GM23338 (cell line): Measurements from ENCODE around the gene PFDN4. TPM values are rescaled to one million over a fixed set of nuclear protein-coding genes. Genes with fewer than 3 reads are reported as not detected.

ENCODE experiments used
- ATAC-seq: fragments of 200-7000 bp; cut with Tn5 transposase; 3 replicates; pipeline ENCODE4 v1.9.1; 2020
- DNase-seq: peaks from one replicate; pipeline ENCODE4 v3.0.0-alpha.2; 2015; ENCODE audit warnings: low spot score
- H2AFZ ChIP-seq: fragments of 200-600 bp; sonication (generic); 2 replicates; pipeline ENCODE4 v1.8.0; 2016; ENCODE audit warnings: antibody characterized with exemption, mild to moderate bottlenecking, moderate library complexity
- H3F3A ChIP-seq: fragments of 200-600 bp; sonication (generic); replicated peaks from 2 replicates; pipeline ENCODE4 v1.8.0; 2017; ENCODE audit warnings: antibody characterized with exemption, mixed run types, low read depth
- H3K27ac ChIP-seq: fragments of 200-600 bp; sonication (generic); 2 replicates; pipeline ENCODE4 v1.6.1; 2016; ENCODE audit warnings: low read depth
- H3K27me3 ChIP-seq: fragments of 200-600 bp; sonication (generic); 2 replicates; pipeline ENCODE4 v1.8.0; 2016; ENCODE audit warnings: mild to moderate bottlenecking, mixed run types, moderate library complexity; ENCODE audit not compliant: insufficient read depth
- H3K36me3 ChIP-seq: fragments of 200-600 bp; sonication (generic); 2 replicates; pipeline ENCODE4 v1.8.0; 2016; ENCODE audit warnings: mild to moderate bottlenecking; ENCODE audit not compliant: insufficient read depth
- H3K4me1 ChIP-seq: fragments of 200-600 bp; sonication (generic); 2 replicates; pipeline ENCODE4 v1.8.0; 2016; ENCODE audit warnings: mild to moderate bottlenecking, moderate library complexity; ENCODE audit not compliant: insufficient read depth
- H3K4me2 ChIP-seq: fragments of 200-600 bp; sonication (generic); 2 replicates; pipeline ENCODE4 v1.7.1; 2017; ENCODE audit warnings: mixed run types
- H3K4me3 ChIP-seq: fragments of 200-600 bp; sonication (generic); 2 replicates; pipeline ENCODE4 v1.6.1; 2016; ENCODE audit warnings: mixed run types
- H3K79me2 ChIP-seq: fragments of 200-600 bp; sonication (generic); replicated peaks from 2 replicates; pipeline ENCODE4 v1.8.0; 2017; ENCODE audit warnings: mild to moderate bottlenecking; ENCODE audit not compliant: insufficient read depth
- H3K9me2 ChIP-seq: fragments of 200-600 bp; sonication (generic); 2 replicates; pipeline ENCODE4 v1.8.0; 2017; ENCODE audit not compliant: insufficient read depth
- H4K20me1 ChIP-seq: fragments of 200-600 bp; sonication (generic); replicated peaks from 2 replicates; pipeline ENCODE4 v1.8.0; 2017; ENCODE audit warnings: mild to moderate bottlenecking; ENCODE audit not compliant: insufficient read depth
- H3K27ac Mint-ChIP-seq: 2 replicates; pipeline ENCODE4 v1.8.0; 2020; ENCODE audit warnings: inconsistent platforms, mild to moderate bottlenecking, moderate library complexity, mixed read lengths
- H3K27me3 Mint-ChIP-seq: 3 replicates; pipeline ENCODE4 v1.8.0; 2022; ENCODE audit warnings: low read depth, mild to moderate bottlenecking, moderate library complexity, mixed read lengths, inconsistent platforms; ENCODE audit not compliant: insufficient read depth, poor library complexity
- H3K36me3 Mint-ChIP-seq: 3 replicates; pipeline ENCODE4 v1.8.0; 2021; ENCODE audit warnings: low read depth, mild to moderate bottlenecking, inconsistent platforms, moderate library complexity, mixed read lengths
- H3K4me1 Mint-ChIP-seq: 3 replicates; pipeline ENCODE4 v1.8.0; 2020; ENCODE audit warnings: mild to moderate bottlenecking, inconsistent platforms, mixed read lengths
- H3K4me3 Mint-ChIP-seq: 3 replicates; pipeline ENCODE4 v1.8.0; 2021; ENCODE audit warnings: moderate library complexity, mild to moderate bottlenecking, inconsistent platforms, mixed read lengths
- H3K9me3 Mint-ChIP-seq: 3 replicates; pipeline ENCODE4 v1.8.0; 2020; ENCODE audit warnings: moderate library complexity, mild to moderate bottlenecking, inconsistent platforms, mixed read lengths
- CREB1 ChIP-seq: fragments of 250-450 bp; sonication (Bioruptor Pico); IDR thresholded peaks from 2 replicates; pipeline ENCODE4 v1.5.0; 2020; ENCODE audit warnings: low read depth, mild to moderate bottlenecking, moderate library complexity
- NANOG ChIP-seq: IDR thresholded peaks from 2 replicates; pipeline ENCODE4 v1.6.1; 2016; ENCODE audit warnings: antibody characterized with exemption, borderline replicate concordance
- POLR2AphosphoS5 ChIP-seq: IDR thresholded peaks from 2 replicates; pipeline ENCODE4 v1.6.1; 2016; ENCODE audit warnings: antibody characterized with exemption, low read depth
- ZNF114 ChIP-seq: fragments of 250-450 bp; sonication (Bioruptor Pico); IDR thresholded peaks from 2 replicates; pipeline ENCODE4 v1.5.0; 2020; ENCODE audit warnings: mild to moderate bottlenecking, moderate library complexity
- polyA plus RNA-seq: library from polyadenylated mRNA; unstranded; fragments of >200 nt; fragmentation: Nextera tagmentation; extraction: Ambion mirVana; gene quantifications from 2 replicates; pipeline ENCODE4 v1.2.1, GENCODE V29; 2016
- total RNA-seq: library from RNA; depleted of rRNA; stranded (reverse); fragments of >200 nt; shearing (Covaris generic); gene quantifications from 2 replicates; pipeline ENCODE4 v1.2.3, GENCODE V29; 2014
- TF ChIP-seq, protein P1 (sequence below), 2 experiments: fragments of 200-600 bp in 1 of 2; sonication (generic) in 1 of 2; conservative IDR thresholded peaks; 2 replicates each; pipeline versions ENCODE4 v1.5.1 to v1.6.1; 2016 to 2017; ENCODE audit warnings: antibody characterized with exemption in 2 of 2, low read depth in 2 of 2, mild to moderate bottlenecking in 2 of 2, moderate library complexity in 1 of 2
- TF ChIP-seq, protein P2 (sequence below): fragments of 250-450 bp; sonication (Bioruptor Pico); IDR thresholded peaks from 2 replicates; pipeline ENCODE4 v1.5.0; 2020; ENCODE audit warnings: mild to moderate bottlenecking, moderate library complexity
- TF ChIP-seq, protein P3 (sequence below): IDR thresholded peaks from 2 replicates; pipeline ENCODE4 v1.6.1; 2016; ENCODE audit warnings: antibody characterized with exemption

PFDN4 gene
- total and polyA plus RNA-seq, 2 experiments from 2014 or later: 105 to 477 TPM

DNA sequence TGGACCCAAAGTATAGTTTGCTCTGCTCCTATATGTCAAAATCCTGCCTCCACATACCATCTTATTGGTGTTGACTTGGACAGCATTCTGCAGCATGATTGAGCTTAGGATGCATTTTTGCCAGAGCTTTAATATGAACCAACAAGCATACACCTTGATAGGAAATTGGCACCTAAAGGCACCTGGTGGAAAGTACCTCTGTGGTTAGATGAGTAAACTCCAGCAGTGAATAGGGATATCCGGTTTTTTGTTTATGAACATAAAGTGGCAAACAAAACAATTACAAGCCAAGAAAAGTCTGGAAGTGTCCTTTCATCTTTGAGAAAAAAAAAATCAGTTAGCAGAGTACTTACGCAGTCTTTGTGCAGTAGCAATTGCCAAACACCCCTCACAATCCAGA lies 27.9 kb upstream of the PFDN4 start:
- Mint-ChIP-seq H3K4me1 (peaks cover 1% of the 10 kb centered on the region; the same call in 2 of the 3 replicates), H3K27me3 (peaks cover 12% of the 10 kb centered on the region), H3K9me3 (no peaks in the 10 kb centered on the region), H3K4me3 (no peak overlapping the region), H3K36me3 (no peaks in the 10 kb centered on the region), H3K27ac (no peak overlapping the region)
- Histone ChIP-seq H3K4me3 (no peak overlapping the region), H3K4me2 (no peak overlapping the region), H3K27ac (no peak overlapping the region), H3K27me3 (peaks cover 18% of the 10 kb centered on the region), H2AFZ (no peak overlapping the region), H3K36me3 (no peaks in the 10 kb centered on the region), H3K4me1 (peaks cover 5% of the 10 kb centered on the region; the same call in 1 of the 2 replicates), H3K9me2 (no peaks in the 10 kb centered on the region), H3K79me2 (no peaks in the 10 kb centered on the region), H4K20me1 (no peaks in the 10 kb centered on the region), H3F3A (no peaks in the 10 kb centered on the region)
- no peak for TF ChIP-seq CREB1
- no peak for TF ChIP-seq ZNF114 (CRISPR knock-in tag)
- TF ChIP-seq POLR2AphosphoS5: no peak
- TF ChIP-seq NANOG: no peak
- DNase-seq (no peak), ATAC-seq (no peak)

DNA sequence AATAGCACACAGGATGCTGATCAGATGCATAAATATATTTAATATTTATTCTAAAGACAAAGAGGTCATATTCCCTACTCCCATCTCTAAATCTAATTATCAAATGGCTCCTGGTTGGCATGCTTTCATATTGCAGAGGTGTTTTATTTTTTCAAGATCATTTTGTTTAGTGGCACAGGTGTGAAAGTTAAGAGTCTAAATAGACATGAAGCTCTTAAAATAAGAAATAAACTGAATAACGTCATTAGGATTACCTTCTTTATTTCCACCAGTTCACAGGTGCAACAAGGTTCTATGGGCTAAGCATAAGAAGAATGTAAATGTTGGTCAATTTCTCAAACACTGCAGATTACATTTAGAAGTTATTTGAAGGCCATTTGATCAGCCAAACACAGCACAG lies 27.0 kb upstream of the PFDN4 start:
- H3K36me3 Mint-ChIP-seq: no peaks in the 10 kb centered on the region
- Histone ChIP-seq H3K4me3 (no peak overlapping the region), H3K79me2 (no peaks in the 10 kb centered on the region), H2AFZ (peak overlapping the region; percentile 33; the same call in 1 of the 2 replicates), H3K9me2 (0 out of 2 replicates have a peak, but pooled peaks cover 1% of the 10 kb centered on the region), H3K27me3 (peaks cover 8% of the 10 kb centered on the region; the same call in 1 of the 2 replicates), H3K27ac (no peak overlapping the region), H3K4me1 (no peaks in the 10 kb centered on the region), H4K20me1 (no peaks in the 10 kb centered on the region), H3K4me2 (no peak overlapping the region), H3F3A (no peaks in the 10 kb centered on the region), H3K36me3 (no peaks in the 10 kb centered on the region)
- H3K4me1 Mint-ChIP-seq: no peaks in the 10 kb centered on the region
- no peak overlapping the region for H3K27ac Mint-ChIP-seq
- H3K9me3 Mint-ChIP-seq: no peaks in the 10 kb centered on the region
- DNase-seq: no peak
- no peak for ATAC-seq
- H3K4me3 Mint-ChIP-seq: no peak overlapping the region
- peaks cover 4% of the 10 kb centered on the region for H3K27me3 Mint-ChIP-seq
- TF ChIP-seq, protein P1, sequence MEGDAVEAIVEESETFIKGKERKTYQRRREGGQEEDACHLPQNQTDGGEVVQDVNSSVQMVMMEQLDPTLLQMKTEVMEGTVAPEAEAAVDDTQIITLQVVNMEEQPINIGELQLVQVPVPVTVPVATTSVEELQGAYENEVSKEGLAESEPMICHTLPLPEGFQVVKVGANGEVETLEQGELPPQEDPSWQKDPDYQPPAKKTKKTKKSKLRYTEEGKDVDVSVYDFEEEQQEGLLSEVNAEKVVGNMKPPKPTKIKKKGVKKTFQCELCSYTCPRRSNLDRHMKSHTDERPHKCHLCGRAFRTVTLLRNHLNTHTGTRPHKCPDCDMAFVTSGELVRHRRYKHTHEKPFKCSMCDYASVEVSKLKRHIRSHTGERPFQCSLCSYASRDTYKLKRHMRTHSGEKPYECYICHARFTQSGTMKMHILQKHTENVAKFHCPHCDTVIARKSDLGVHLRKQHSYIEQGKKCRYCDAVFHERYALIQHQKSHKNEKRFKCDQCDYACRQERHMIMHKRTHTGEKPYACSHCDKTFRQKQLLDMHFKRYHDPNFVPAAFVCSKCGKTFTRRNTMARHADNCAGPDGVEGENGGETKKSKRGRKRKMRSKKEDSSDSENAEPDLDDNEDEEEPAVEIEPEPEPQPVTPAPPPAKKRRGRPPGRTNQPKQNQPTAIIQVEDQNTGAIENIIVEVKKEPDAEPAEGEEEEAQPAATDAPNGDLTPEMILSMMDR (conservative IDR thresholded peaks at IDR 0.05; ENCODE audit: low read depth in 2 of 2): no peak
- no peak for TF ChIP-seq NANOG
- TF ChIP-seq, protein P2, sequence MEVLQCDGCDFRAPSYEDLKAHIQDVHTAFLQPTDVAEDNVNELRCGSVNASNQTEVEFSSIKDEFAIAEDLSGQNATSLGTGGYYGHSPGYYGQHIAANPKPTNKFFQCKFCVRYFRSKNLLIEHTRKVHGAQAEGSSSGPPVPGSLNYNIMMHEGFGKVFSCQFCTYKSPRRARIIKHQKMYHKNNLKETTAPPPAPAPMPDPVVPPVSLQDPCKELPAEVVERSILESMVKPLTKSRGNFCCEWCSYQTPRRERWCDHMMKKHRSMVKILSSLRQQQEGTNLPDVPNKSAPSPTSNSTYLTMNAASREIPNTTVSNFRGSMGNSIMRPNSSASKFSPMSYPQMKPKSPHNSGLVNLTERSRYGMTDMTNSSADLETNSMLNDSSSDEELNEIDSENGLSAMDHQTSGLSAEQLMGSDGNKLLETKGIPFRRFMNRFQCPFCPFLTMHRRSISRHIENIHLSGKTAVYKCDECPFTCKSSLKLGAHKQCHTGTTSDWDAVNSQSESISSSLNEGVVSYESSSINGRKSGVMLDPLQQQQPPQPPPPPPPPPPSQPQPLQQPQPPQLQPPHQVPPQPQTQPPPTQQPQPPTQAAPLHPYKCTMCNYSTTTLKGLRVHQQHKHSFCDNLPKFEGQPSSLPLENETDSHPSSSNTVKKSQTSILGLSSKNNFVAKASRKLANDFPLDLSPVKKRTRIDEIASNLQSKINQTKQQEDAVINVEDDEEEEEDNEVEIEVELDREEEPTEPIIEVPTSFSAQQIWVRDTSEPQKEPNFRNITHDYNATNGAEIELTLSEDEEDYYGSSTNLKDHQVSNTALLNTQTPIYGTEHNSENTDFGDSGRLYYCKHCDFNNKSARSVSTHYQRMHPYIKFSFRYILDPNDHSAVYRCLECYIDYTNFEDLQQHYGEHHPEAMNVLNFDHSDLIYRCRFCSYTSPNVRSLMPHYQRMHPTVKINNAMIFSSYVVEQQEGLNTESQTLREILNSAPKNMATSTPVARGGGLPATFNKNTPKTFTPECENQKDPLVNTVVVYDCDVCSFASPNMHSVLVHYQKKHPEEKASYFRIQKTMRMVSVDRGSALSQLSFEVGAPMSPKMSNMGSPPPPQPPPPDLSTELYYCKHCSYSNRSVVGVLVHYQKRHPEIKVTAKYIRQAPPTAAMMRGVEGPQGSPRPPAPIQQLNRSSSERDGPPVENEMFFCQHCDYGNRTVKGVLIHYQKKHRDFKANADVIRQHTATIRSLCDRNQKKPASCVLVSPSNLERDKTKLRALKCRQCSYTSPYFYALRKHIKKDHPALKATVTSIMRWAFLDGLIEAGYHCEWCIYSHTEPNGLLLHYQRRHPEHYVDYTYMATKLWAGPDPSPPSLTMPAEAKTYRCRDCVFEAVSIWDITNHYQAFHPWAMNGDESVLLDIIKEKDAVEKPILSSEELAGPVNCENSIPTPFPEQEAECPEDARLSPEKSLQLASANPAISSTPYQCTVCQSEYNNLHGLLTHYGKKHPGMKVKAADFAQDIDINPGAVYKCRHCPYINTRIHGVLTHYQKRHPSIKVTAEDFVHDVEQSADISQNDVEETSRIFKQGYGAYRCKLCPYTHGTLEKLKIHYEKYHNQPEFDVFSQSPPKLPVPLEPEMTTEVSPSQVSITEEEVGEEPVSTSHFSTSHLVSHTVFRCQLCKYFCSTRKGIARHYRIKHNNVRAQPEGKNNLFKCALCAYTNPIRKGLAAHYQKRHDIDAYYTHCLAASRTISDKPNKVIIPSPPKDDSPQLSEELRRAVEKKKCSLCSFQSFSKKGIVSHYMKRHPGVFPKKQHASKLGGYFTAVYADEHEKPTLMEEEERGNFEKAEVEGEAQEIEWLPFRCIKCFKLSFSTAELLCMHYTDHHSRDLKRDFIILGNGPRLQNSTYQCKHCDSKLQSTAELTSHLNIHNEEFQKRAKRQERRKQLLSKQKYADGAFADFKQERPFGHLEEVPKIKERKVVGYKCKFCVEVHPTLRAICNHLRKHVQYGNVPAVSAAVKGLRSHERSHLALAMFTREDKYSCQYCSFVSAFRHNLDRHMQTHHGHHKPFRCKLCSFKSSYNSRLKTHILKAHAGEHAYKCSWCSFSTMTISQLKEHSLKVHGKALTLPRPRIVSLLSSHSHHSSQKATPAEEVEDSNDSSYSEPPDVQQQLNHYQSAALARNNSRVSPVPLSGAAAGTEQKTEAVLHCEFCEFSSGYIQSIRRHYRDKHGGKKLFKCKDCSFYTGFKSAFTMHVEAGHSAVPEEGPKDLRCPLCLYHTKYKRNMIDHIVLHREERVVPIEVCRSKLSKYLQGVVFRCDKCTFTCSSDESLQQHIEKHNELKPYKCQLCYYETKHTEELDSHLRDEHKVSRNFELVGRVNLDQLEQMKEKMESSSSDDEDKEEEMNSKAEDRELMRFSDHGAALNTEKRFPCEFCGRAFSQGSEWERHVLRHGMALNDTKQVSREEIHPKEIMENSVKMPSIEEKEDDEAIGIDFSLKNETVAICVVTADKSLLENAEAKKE (CRISPR knock-in tag): no peak
- TF ChIP-seq, protein P3, sequence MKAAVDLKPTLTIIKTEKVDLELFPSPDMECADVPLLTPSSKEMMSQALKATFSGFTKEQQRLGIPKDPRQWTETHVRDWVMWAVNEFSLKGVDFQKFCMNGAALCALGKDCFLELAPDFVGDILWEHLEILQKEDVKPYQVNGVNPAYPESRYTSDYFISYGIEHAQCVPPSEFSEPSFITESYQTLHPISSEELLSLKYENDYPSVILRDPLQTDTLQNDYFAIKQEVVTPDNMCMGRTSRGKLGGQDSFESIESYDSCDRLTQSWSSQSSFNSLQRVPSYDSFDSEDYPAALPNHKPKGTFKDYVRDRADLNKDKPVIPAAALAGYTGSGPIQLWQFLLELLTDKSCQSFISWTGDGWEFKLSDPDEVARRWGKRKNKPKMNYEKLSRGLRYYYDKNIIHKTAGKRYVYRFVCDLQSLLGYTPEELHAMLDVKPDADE: no peak
